Smooth muscle cell (in vitro differentiated cells): ENCODE data around the gene ARHGEF28. TPM values are rescaled to one million over a fixed set of nuclear protein-coding genes. Genes with fewer than 3 reads are reported as not detected.

Source experiments
- DNase-seq: peaks from one replicate; lab custom pipeline; 2025; ENCODE audit not compliant: unreplicated experiment; lab: John Stamatoyannopoulos, UW
- H2AFZ ChIP-seq: fragments of 200-600 bp; sonication (generic); 2 replicates; pipeline ENCODE4 v1.6.0; 2016; ENCODE audit warnings: antibody characterized with exemption, low read depth, mild to moderate bottlenecking
- H3F3A ChIP-seq: fragments of 200-600 bp; sonication (generic); 2 replicates; pipeline ENCODE4 v1.6.0; 2017; ENCODE audit warnings: antibody characterized with exemption, low read depth
- H3K27ac ChIP-seq: fragments of 200-600 bp; sonication (generic); 2 replicates; pipeline ENCODE4 v1.5.1; 2016; ENCODE audit warnings: low read depth, mild to moderate bottlenecking
- H3K27me3 ChIP-seq: fragments of 200-600 bp; sonication (generic); 2 replicates; pipeline ENCODE4 v1.6.1; 2016; ENCODE audit warnings: low read depth, mild to moderate bottlenecking
- H3K36me3 ChIP-seq: fragments of 200-600 bp; sonication (generic); 2 replicates; pipeline ENCODE4 v1.5.1; 2016; ENCODE audit warnings: low read depth
- H3K4me1 ChIP-seq: fragments of 200-600 bp; sonication (generic); 2 replicates; pipeline ENCODE4 v1.5.1; 2016; ENCODE audit warnings: low read depth
- H3K4me2 ChIP-seq: fragments of 200-600 bp; sonication (generic); 2 replicates; pipeline ENCODE4 v1.6.0; 2016; ENCODE audit warnings: mild to moderate bottlenecking
- H3K4me3 ChIP-seq: fragments of 200-600 bp; sonication (generic); 2 replicates; pipeline ENCODE4 v1.5.1; 2016; ENCODE audit warnings: mild to moderate bottlenecking
- H3K79me2 ChIP-seq: fragments of 200-600 bp; sonication (generic); 2 replicates; pipeline ENCODE4 v1.6.0; 2016; ENCODE audit warnings: low read depth, mild to moderate bottlenecking
- H3K9ac ChIP-seq: fragments of 200-600 bp; sonication (generic); 2 replicates; pipeline ENCODE4 v1.6.0; 2016; ENCODE audit warnings: low read depth
- H3K9me3 ChIP-seq: fragments of 200-600 bp; sonication (generic); replicated peaks from 2 replicates; pipeline ENCODE4 v1.5.1; 2016; ENCODE audit warnings: low read depth
- H4K20me1 ChIP-seq: fragments of 200-600 bp; sonication (generic); 2 replicates; pipeline ENCODE4 v1.6.0; 2016; ENCODE audit warnings: low read depth
- CTCF ChIP-seq: fragments of 200-600 bp; sonication (generic); IDR thresholded peaks from 2 replicates; pipeline ENCODE4 v1.5.1; 2017; ENCODE audit warnings: borderline replicate concordance, mild to moderate bottlenecking, antibody characterized with exemption; ENCODE audit not compliant: insufficient read depth, poor library complexity, severe bottlenecking
- WGBS: methylation state at CpG from one replicate; pipeline ENCODE4 v1.1.7; 2016; ENCODE audit warnings: low lambda C conversion rate; 5-methylcytosine and 5-hydroxymethylcytosine counted together
- polyA plus RNA-seq: library from polyadenylated mRNA; unstranded; fragments of >200 nt; fragmentation: Nextera tagmentation; extraction: Ambion mirVana; gene quantifications from 2 replicates; pipeline ENCODE4 v1.2.1, GENCODE V29; 2016
- total RNA-seq: library from RNA; depleted of rRNA; stranded (reverse); fragments of >200 nt; gene quantifications from 2 replicates; pipeline ENCODE4 v1.2.3, GENCODE V29; 2014

ARHGEF28 gene
- total and polyA plus RNA-seq, 2 experiments from 2014 or later: 0.19 to 0.90 TPM

GRCh38 chr5:73615947-73616346 lies 10.0 kb upstream of the ARHGEF28 start:
- no peaks in the 10 kb centered on the region for H3K9me3 ChIP-seq
- no peak for DNase-seq
- no peak for TF ChIP-seq CTCF
- no peaks in the 10 kb centered on the region for H3K4me1 ChIP-seq
- no peak overlapping the region for H3K4me3 ChIP-seq
- H3K79me2 ChIP-seq: no peaks in the 10 kb centered on the region
- WGBS: 84% methylated on average over 4 of the region's 4 CpGs
- H3K27ac ChIP-seq: no peak overlapping the region
- H3K9ac ChIP-seq: no peak overlapping the region
- H4K20me1 ChIP-seq: no peaks in the 10 kb centered on the region
- no peaks in the 10 kb centered on the region for H3K36me3 ChIP-seq
- H3K27me3 ChIP-seq: peaks cover 56% of the 10 kb centered on the region
- no peak overlapping the region for H2AFZ ChIP-seq
- no peaks in the 10 kb centered on the region for H3F3A ChIP-seq
- no peak overlapping the region for H3K4me2 ChIP-seq

GRCh38 chr5:73617510-73618279 lies 8.3 kb upstream of the ARHGEF28 start:
- Histone ChIP-seq H3K36me3 (no peaks in the 10 kb centered on the region), H3K27ac (no peak overlapping the region), H3K4me3 (no peak overlapping the region), H4K20me1 (no peaks in the 10 kb centered on the region), H3K4me1 (no peaks in the 10 kb centered on the region), H3K4me2 (no peak overlapping the region), H3K9me3 (no peaks in the 10 kb centered on the region), H3K79me2 (no peaks in the 10 kb centered on the region), H3K27me3 (peaks cover 59% of the 10 kb centered on the region), H2AFZ (no peak overlapping the region), H3F3A (no peaks in the 10 kb centered on the region), H3K9ac (no peak overlapping the region)
- WGBS: 81% methylated on average over 9 of the region's 9 CpGs
- DNase-seq: no peak
- no peak for TF ChIP-seq CTCF

GRCh38 chr5:73619606-73620333 lies 6.2 kb upstream of the ARHGEF28 start:
- no peak overlapping the region for H3K4me2 ChIP-seq
- no peak for TF ChIP-seq CTCF
- whole genome bisulfite sequencing: 72% methylated on average over 4 of the region's 4 CpGs
- H4K20me1 ChIP-seq: no peaks in the 10 kb centered on the region
- H3K9ac ChIP-seq: no peak overlapping the region
- H3K4me3 ChIP-seq: no peak overlapping the region
- no peak for DNase-seq
- H3F3A ChIP-seq: no peaks in the 10 kb centered on the region
- peaks cover 65% of the 10 kb centered on the region for H3K27me3 ChIP-seq
- no peak overlapping the region for H2AFZ ChIP-seq
- no peak overlapping the region for H3K27ac ChIP-seq
- no peaks in the 10 kb centered on the region for H3K36me3 ChIP-seq
- no peaks in the 10 kb centered on the region for H3K4me1 ChIP-seq
- no peaks in the 10 kb centered on the region for H3K79me2 ChIP-seq
- no peaks in the 10 kb centered on the region for H3K9me3 ChIP-seq

- H3K27me3 ChIP-seq: peaks cover 70% of the 10 kb centered on the region
- 81% methylated on average over 1 of the region's 1 CpG for WGBS
These were observed 5.7 kb upstream of the ARHGEF28 start for GRCh38 chr5:73620334-73620687.

More at GRCh38 chr5:73620334-73620687, 5.7 kb upstream of the ARHGEF28 start:
- TF ChIP-seq CTCF: no peak
- Histone ChIP-seq H3K9me3 (no peaks in the 10 kb centered on the region), H3K4me3 (no peak overlapping the region), H3K4me2 (no peak overlapping the region), H4K20me1 (no peaks in the 10 kb centered on the region), H3K9ac (no peak overlapping the region), H3K36me3 (no peaks in the 10 kb centered on the region), H2AFZ (no peak overlapping the region), H3K79me2 (no peaks in the 10 kb centered on the region), H3F3A (no peaks in the 10 kb centered on the region), H3K4me1 (no peaks in the 10 kb centered on the region), H3K27ac (no peak overlapping the region)
- DNase-seq: no peak
